C4-2B (cell line): ENCODE measurements around the gene CIRBP.

Experiments used
- CTCF ChIP-seq: fragments of 450-650 bp; conservative IDR thresholded peaks from 2 replicates; pipeline ENCODE4 v1.5.1; 2017; ENCODE audit warnings: mild to moderate bottlenecking
- ZFX ChIP-seq: fragments of 450-650 bp; IDR thresholded peaks from 2 replicates; pipeline ENCODE4 v1.6.1; 2017

- TF ChIP-seq CTCF (no peak), ZFX (no peak)
Observed at GRCh38 chr19:1258163-1258492, 11.0 kb upstream of the CIRBP start.
